GM21528 (cell line): ENCODE data around the gene MMS22L.

Experiments
- ATAC-seq: cut with Tn5 transposase; IDR thresholded peaks from one replicate; pipeline ENCODE4 v1.9.1; 2021; ENCODE audit warnings: mild to moderate bottlenecking, moderate library complexity; ENCODE audit not compliant: unreplicated experiment, low FRiP score

MMS22L gene

GRCh38 chr6:97282726-97283617 is at the start of gene MMS22L:
TSS of gene MMS22L (minus strand) at chr6:97283216. CDS start at chr6:97282477, 739 bp downstream.
- ATAC-seq, result peak; percentile 98

- no peak for ATAC-seq
These were observed 39.8 kb upstream of the MMS22L start for GRCh38 chr6:97322811-97323210.

GRCh38 chr6:97322226-97322625 is 39.2 kb upstream of the MMS22L start:
- no peak for ATAC-seq

GRCh38 chr6:97316978-97317377 is 34.0 kb upstream of the MMS22L start:
- no peak for ATAC-seq

GRCh38 chr6:97312241-97312640 is 29.2 kb upstream of the MMS22L start:
- no peak for ATAC-seq

GRCh38 chr6:97306544-97307320 is 23.7 kb upstream of the MMS22L start:
- ATAC-seq, result no peak

- no peak for ATAC-seq
These were observed 22.5 kb upstream of the MMS22L start for GRCh38 chr6:97305414-97306066.

GRCh38 chr6:97304701-97305100 is 21.7 kb upstream of the MMS22L start:
- ATAC-seq, result no peak

- no peak for ATAC-seq
These were observed 11.4 kb upstream of the MMS22L start for GRCh38 chr6:97294451-97294850.

- no peak for ATAC-seq
These were observed 10.2 kb upstream of the MMS22L start for GRCh38 chr6:97293198-97293696.

- ATAC-seq, result no peak
These were observed 9.7 kb upstream of the MMS22L start for GRCh38 chr6:97292671-97293070.

- no peak for ATAC-seq
These were observed 8.9 kb upstream of the MMS22L start for GRCh38 chr6:97291896-97292295.

- ATAC-seq, result no peak
These were observed 6.3 kb upstream of the MMS22L start for GRCh38 chr6:97289332-97289731.

- no peak for ATAC-seq
These were observed 5.2 kb upstream of the MMS22L start for GRCh38 chr6:97288188-97288587.

GRCh38 chr6:97282238-97282725 is 734 bp downstream of the MMS22L start:
- peak; percentile 16 for ATAC-seq

GRCh38 chr6:97280766-97281165 is 2.2 kb downstream of the MMS22L start:
- no peak for ATAC-seq

GRCh38 chr6:97275804-97276203 is 7.2 kb downstream of the MMS22L start:
- ATAC-seq, result no peak

GRCh38 chr6:97269821-97270220 is 13.2 kb downstream of the MMS22L start:
- ATAC-seq, result no peak

- ATAC-seq, result no peak
These were observed 20.3 kb downstream of the MMS22L start for GRCh38 chr6:97262676-97263075.

GRCh38 chr6:97246842-97247241 is 36.2 kb downstream of the MMS22L start:
- ATAC-seq, result no peak

- no peak for ATAC-seq
These were observed 42.8 kb downstream of the MMS22L start for GRCh38 chr6:97240222-97240621.
